ENCODE measurements around the gene ZBTB40.

The ZBTB40 gene

DNA sequence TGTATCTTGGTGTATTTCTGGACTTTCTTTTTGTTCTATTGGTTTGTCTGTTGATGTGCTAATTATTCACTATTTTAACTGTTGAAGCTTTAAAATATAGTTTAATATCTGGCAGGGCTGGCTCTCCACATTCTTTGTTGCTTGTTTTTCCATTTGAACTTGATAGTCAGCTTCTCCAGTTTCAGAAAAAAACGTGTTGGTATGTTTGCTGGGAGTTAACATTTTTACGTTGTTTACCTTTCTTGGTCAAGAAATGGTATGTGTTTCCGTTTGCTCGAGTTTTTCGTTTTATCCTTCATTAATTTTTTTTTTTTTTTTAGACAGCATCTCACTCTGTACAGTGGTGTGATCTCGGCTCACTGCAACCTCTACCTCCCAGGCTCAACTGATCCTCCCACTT, 16.9 kb upstream of the ZBTB40 start:
- TF ChIP-seq, protein P1, sequence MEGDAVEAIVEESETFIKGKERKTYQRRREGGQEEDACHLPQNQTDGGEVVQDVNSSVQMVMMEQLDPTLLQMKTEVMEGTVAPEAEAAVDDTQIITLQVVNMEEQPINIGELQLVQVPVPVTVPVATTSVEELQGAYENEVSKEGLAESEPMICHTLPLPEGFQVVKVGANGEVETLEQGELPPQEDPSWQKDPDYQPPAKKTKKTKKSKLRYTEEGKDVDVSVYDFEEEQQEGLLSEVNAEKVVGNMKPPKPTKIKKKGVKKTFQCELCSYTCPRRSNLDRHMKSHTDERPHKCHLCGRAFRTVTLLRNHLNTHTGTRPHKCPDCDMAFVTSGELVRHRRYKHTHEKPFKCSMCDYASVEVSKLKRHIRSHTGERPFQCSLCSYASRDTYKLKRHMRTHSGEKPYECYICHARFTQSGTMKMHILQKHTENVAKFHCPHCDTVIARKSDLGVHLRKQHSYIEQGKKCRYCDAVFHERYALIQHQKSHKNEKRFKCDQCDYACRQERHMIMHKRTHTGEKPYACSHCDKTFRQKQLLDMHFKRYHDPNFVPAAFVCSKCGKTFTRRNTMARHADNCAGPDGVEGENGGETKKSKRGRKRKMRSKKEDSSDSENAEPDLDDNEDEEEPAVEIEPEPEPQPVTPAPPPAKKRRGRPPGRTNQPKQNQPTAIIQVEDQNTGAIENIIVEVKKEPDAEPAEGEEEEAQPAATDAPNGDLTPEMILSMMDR (conservative IDR thresholded peaks at IDR 0.05) = no peak
- H3K27ac ChIP-seq = peak overlapping the region; percentile 17

DNA sequence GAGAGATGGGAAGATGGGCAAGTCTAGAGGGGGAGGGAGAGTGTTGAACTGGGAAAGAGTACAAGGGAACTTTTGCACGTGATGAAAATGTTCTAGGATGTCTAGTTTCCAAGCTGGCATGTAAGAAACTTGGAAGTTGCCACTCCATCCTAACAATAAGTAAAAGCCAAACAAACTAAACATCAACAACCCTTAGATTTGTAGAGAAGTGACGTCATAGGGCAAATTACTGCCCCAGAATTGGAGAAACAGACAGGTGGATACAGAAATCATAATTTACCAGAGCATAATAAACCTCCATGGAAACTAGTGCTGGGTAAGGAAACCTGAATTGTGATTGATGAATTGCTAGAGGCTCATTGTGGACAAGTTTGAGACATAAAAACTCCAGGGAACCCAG, 14.7 kb upstream of the ZBTB40 start:
- H3K27ac ChIP-seq = no peak overlapping the region
- TF ChIP-seq, protein P1 (conservative IDR thresholded peaks at IDR 0.05) = no peak

DNA sequence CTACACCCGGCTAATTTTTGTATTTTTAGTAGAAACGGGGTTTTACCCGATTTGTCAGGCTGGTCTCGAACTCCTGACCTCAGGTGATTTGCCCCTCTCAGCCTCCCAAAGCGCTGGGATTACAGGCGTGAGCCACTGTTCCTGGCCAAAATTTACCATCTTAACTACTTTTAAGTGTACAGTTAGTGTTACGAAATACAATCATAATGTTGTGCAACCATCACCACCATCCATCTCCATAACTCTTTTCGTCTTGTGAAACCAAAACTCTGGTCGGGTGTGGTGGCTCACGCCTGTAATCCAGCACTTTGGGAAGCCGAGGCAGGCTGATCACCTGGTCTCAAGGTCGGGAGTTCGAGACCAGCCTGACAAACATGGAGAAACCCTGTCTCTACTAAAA, 14.1 kb upstream of the ZBTB40 start:
- H3K27ac ChIP-seq = no peak overlapping the region
- TF ChIP-seq, protein P1 (conservative IDR thresholded peaks at IDR 0.05) = no peak

DNA sequence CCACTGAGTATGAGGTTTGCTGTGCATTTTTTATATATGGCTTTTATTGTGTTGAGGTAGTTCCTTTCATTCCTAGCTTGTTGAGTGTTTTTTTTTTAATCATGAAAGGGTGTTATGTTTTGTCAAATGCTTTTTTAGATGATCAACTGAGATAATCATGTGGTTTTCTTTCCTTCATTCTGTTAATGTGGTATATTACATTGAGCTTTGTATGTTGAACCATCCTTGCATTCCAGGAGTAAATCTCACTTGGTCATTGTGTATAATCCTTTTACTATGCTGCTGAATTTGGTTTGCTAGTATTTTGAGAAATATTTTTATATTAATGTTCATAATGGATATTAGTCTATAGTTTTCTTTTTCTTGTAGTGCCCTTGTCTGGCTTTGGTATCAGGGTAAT, 11.1 kb upstream of the ZBTB40 start:
- TF ChIP-seq, protein P1 (conservative IDR thresholded peaks at IDR 0.05) = no peak
- no peak overlapping the region for H3K27ac ChIP-seq

DNA sequence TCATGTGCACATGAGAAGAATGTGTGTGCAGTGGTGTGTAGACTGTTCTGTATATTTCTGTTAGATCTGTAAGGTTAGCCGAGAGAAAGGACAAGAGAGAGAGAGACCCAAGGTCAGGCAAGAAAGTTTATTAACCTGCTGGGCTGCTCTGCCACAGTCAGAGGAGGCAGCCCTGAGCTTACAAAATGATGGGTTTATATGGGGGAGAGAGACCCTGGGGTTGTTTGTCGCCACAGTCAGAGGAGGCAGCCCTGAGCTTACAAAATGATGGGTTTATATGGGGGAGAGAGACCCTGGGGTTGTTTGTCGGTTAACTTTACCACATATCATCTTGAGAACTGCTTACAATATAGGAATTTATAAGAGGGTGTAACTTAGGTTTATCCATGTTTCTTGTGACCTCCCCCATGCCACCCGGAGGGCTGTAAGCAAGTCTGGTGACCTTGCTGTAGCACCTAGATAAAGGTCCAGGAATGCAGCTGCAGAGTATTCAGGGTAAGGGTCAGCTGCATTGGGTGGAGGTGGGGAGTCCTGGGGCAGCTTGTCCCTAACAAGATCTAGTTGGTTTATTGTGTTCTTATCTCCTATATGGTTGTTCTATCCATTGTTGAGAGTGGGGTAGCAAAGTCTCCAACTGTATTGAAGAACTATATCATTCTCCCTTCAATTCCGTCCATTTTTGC, 9.3 kb upstream of the ZBTB40 start:
- no peak overlapping the region for H3K27ac ChIP-seq
- TF ChIP-seq, protein P1 (conservative IDR thresholded peaks at IDR 0.05) = no peak

DNA sequence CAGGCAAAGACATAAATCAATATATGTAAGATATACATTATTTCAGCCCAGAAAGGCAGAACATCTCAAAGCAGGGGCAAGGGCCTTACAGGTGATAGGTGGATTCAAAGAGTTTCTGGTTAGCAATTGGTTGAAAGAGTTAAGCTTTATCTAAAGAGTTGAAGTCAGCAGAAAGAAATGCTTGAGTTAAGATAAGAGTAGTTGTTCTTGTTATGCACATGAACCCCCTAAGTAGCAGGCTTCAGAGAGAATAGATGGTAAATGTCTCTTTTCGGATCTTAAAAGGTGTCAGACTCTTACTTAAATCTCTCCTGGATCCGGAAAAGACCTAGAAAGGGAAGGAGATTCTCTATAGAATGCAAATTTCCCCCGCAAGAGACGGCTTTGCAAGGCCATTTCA, 8.3 kb upstream of the ZBTB40 start:
- TF ChIP-seq, protein P1 (conservative IDR thresholded peaks at IDR 0.05) = no peak
- no peak overlapping the region for H3K27ac ChIP-seq

DNA sequence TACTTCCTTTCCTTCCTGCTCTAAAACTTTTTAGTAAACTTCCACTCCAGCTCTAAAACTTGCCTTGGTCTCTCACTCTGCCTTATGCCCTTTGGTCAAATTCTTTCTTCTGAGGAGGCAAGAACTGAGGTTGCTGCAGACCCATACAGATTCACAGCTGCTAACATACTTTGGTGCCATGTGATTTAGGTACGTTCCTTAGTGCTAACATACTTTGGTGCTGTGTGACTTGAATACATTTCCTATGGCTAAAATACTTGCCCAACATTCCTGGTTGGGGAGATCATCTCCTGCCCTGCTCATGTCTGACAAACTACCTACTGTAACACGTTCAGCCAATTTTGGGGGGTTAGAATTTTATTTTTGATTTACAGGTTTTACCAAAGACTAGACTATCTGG, 6.8 kb upstream of the ZBTB40 start:
- no peak overlapping the region for H3K27ac ChIP-seq
- TF ChIP-seq, protein P1 (conservative IDR thresholded peaks at IDR 0.05) = no peak
